Upper lobe of left lung (tissue), 6 donors: ENCODE results near the gene DLST. TPM values are rescaled to one million over a fixed set of nuclear protein-coding genes. Genes with fewer than 3 reads are reported as not detected.
A peak's percentile ranks its signal among the peaks of the same experiment; 100 is the strongest.

ENCODE experiments used
- ATAC-seq, 2 donors: fragments of 200-7000 bp; cut with Tn5 transposase; one replicate each; pipeline ENCODE4 v1.9.1; 2022; ENCODE audit warnings: mild to moderate bottlenecking in 2 of 2, moderate library complexity in 2 of 2; ENCODE audit not compliant: low FRiP score in 2 of 2
- DNase-seq, 2 donors: peaks; one replicate each; pipeline ENCODE4 v3.0.0-alpha.2; 2019 to 2020
- H3K27ac ChIP-seq, 4 donors: fragments of 200-600 bp; sonication (generic); one replicate each; pipeline ENCODE4 v1.5.1; 2016 to 2019
- H3K27me3 ChIP-seq, 4 donors: fragments of 200-600 bp; sonication (generic); one replicate each; pipeline ENCODE4 v1.5.1; 2017 to 2019
- H3K36me3 ChIP-seq, 4 donors: fragments of 200-600 bp; sonication (generic); one replicate each; pipeline ENCODE4 v1.5.1; 2016 to 2019
- H3K4me1 ChIP-seq, 4 donors: fragments of 200-600 bp; sonication (generic); one replicate each; pipeline ENCODE4 v1.5.1; 2018 to 2019
- H3K4me3 ChIP-seq, 4 donors: fragments of 200-600 bp; sonication (generic); one replicate each; pipeline ENCODE4 v1.5.1; 2017 to 2019; ENCODE audit warnings: mild to moderate bottlenecking in 2 of 4, moderate library complexity in 1 of 4
- H3K9me3 ChIP-seq, 4 donors: fragments of 200-600 bp; sonication (generic); one replicate each; pipeline ENCODE4 v1.5.1; 2018 to 2019
- EP300 ChIP-seq, 4 donors: sonication (generic); formaldehyde crosslinking; IDR thresholded peaks; one replicate each; pipeline ENCODE4 v1.5.1; 2017; ENCODE audit warnings: antibody characterized with exemption in 4 of 4, control low read depth in 2 of 4
- POLR2A ChIP-seq, 4 donors: fragments of 450-650 bp; IDR thresholded peaks; one replicate each; pipeline ENCODE4 v1.5.1; 2016 to 2017; ENCODE audit warnings: antibody characterized with exemption in 4 of 4, mild to moderate bottlenecking in 2 of 4
- POLR2AphosphoS5 ChIP-seq, 2 donors: sonication (generic); formaldehyde crosslinking; IDR thresholded peaks; one replicate each; pipeline ENCODE4 v1.5.1; 2017; ENCODE audit warnings: antibody characterized with exemption in 2 of 2
- WGBS, 2 donors: methylation state at CpG; one replicate each; pipeline ENCODE4 v1.1.5; 2017 to 2018; 5-methylcytosine and 5-hydroxymethylcytosine counted together
- total RNA-seq, 6 donors: library from RNA; depleted of rRNA in 4 of 6; stranded (reverse); fragments of >200 nt in 4 of 6; gene quantifications; one replicate each; pipeline versions ENCODE4 v1.1.0 to v1.2.1, GENCODE V29; 2016 to 2021
- TF ChIP-seq, protein P1 (sequence below), 6 experiments: fragments of 450-650 bp in 4 of 6; fragments of 200-600 bp in 2 of 6; sonication (generic) in 2 of 6; IDR thresholded peaks; one replicate each; pipeline ENCODE4 v1.5.1; 2016 to 2019; ENCODE audit warnings: antibody characterized with exemption in 6 of 6
- donor health status: DM: no; HTN: no; CAD: no; lungs with moderate emphysema.
- donor health status: DM: no; HTN: yes; CAD: no; lungs with severe emphysema.

DLST gene
- total RNA-seq, 6 donors from 2014 or later = 81.0 to 95.3 (median 83.1) TPM

DNA sequence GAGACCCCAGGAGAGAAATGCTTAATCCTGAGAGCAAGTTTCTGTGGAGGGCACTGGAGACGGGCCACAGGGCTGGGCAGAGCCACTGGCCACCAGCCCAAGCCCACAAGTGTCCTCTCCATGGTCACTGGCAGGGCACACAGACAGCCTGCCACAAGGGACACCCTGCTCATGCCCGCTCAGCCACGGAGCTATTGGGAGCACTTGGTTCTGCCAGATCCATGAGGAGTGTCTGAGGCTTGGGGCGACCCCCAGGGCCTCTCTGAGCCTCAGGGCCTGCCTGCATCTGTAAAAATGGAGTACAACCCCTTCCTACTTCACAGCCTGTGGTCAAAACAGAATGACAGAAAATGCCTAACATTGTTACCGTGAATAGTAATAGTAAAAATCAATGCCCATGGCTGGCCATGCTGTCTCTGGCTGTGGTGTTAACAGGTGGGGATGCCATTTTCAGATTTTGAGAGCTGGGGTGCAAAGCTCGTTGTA is 70.5 kb downstream of the DLST start:
- TF ChIP-seq POLR2A (IDR thresholded peaks at IDR 0.05) (no peak), EP300 (IDR thresholded peaks at IDR 0.05) (no peak), POLR2AphosphoS5 (IDR thresholded peaks at IDR 0.05) (no peak)
- TF ChIP-seq, protein P1, sequence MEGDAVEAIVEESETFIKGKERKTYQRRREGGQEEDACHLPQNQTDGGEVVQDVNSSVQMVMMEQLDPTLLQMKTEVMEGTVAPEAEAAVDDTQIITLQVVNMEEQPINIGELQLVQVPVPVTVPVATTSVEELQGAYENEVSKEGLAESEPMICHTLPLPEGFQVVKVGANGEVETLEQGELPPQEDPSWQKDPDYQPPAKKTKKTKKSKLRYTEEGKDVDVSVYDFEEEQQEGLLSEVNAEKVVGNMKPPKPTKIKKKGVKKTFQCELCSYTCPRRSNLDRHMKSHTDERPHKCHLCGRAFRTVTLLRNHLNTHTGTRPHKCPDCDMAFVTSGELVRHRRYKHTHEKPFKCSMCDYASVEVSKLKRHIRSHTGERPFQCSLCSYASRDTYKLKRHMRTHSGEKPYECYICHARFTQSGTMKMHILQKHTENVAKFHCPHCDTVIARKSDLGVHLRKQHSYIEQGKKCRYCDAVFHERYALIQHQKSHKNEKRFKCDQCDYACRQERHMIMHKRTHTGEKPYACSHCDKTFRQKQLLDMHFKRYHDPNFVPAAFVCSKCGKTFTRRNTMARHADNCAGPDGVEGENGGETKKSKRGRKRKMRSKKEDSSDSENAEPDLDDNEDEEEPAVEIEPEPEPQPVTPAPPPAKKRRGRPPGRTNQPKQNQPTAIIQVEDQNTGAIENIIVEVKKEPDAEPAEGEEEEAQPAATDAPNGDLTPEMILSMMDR (IDR thresholded peaks at IDR 0.05) = no peak
- Histone ChIP-seq H3K36me3 (no peaks in the 10 kb centered on the region), H3K27ac (no peak overlapping the region), H3K4me3 (no peak overlapping the region), H3K27me3 (peaks cover 0 to 11% (median 0%) of the 10 kb centered on the region in 4 donors), H3K4me1 (peaks cover 7 to 20% (median 15%) of the 10 kb centered on the region in 4 donors), H3K9me3 (no peaks in the 10 kb centered on the region)
- DNase-seq (no peak), ATAC-seq (no peak)
- whole genome bisulfite sequencing, 2 donors = 67 to 78% methylated on average over 4 to 6 of the region's 6 CpGs

DNA sequence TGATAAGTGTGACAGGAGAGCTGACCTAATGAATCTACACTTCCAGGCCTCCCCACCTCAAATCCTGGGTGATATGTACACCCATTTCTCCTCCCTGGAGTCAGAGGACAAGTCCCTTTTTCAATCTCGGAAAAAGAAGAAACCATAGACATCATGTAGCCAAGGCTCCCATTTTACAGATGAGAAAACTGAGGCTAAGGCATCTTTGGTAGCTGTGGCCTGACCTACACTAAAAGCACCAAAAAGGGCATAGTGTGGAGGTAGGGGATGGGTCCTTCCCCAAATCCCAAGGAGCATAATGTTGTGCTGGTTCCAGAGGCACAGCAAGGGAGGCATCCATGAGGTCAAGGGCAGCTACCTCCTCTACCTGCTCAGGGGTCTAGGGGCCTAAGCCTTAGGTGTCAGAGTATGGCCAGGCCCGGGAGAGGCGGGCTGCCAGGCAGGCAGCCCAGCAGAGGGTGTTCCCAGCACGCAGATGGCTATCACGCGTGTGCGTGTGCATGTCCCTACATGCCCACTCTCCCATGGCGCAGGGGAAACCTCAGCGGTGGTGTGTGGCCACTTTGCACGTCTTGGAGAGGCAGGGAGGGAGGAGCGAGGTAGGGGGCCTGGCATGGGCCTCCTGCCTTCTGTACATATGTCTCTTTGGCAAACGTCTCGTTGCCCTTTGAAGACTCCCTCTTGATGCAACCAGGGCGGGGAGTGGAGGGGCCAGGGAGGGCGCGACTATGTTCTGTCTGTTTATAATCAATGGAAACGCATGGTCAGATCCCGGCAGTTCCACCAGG is 71.2 kb downstream of the DLST start:
- Histone ChIP-seq H3K9me3 (no peaks in the 10 kb centered on the region), H3K4me1 (peaks cover 7 to 20% (median 15%) of the 10 kb centered on the region in 4 donors), H3K36me3 (no peaks in the 10 kb centered on the region), H3K27me3 (peaks cover 0 to 11% (median 0%) of the 10 kb centered on the region in 4 donors), H3K4me3 (peak overlapping the region in 1 of 4 donors; percentile 64), H3K27ac (no peak overlapping the region)
- TF ChIP-seq POLR2AphosphoS5 (IDR thresholded peaks at IDR 0.05) = no peak
- 71 to 77% methylated on average over 12 to 18 of the region's 18 CpGs for WGBS, 2 donors
- peak in 1 of 2 donors; percentile 42 for DNase-seq
- ATAC-seq = no peak

Other genes starting within 250 kb of the DLST start
- gene AREL1, start 168.8 kb upstream of the DLST start, total RNA-seq = 10 to 100 TPM; 13.5 to 44.0 (median 28.9) TPM
- 10 to 100 TPM; 11.5 to 40.4 (median 30.0) TPM for gene FCF1, start 168.8 kb upstream of the DLST start, total RNA-seq
- gene YLPM1, start 118.6 kb upstream of the DLST start, total RNA-seq = 10 to 100 TPM; 38.8 to 85.9 (median 45.6) TPM
- under 1 TPM in 2 of 6 donors, not detected in 4; 0.07 to 0.11 TPM for gene PROX2, start 5.8 kb upstream of the DLST start, total RNA-seq
- gene RPS6KL1, start 41.3 kb downstream of the DLST start, total RNA-seq = 10 to 100 TPM in 2 of 6 donors, 1 to 10 TPM in 4; 3.4 to 29.3 (median 7.3) TPM
- 10 to 100 TPM in 2 of 6 donors, 1 to 10 TPM in 3, under 1 TPM in 1; 0.89 to 21.3 (median 5.0) TPM for gene PGF, start 73.7 kb downstream of the DLST start, total RNA-seq
- gene EIF2B2, start 121.0 kb downstream of the DLST start, total RNA-seq = 10 to 100 TPM; 22.2 to 40.7 (median 32.5) TPM
- gene MLH3, start 169.6 kb downstream of the DLST start, total RNA-seq = 10 to 100 TPM; 15.9 to 87.0 (median 24.5) TPM
- 10 to 100 TPM in 5 of 6 donors, 1 to 10 TPM in 1; 7.9 to 46.1 (median 13.7) TPM for gene ACYP1, start 182.1 kb downstream of the DLST start, total RNA-seq
- 10 to 100 TPM in 3 of 6 donors, 1 to 10 TPM in 3; 3.2 to 21.0 (median 9.7) TPM for gene ZC2HC1C, start 187.7 kb downstream of the DLST start, total RNA-seq
- gene NEK9, start 245.1 kb downstream of the DLST start, total RNA-seq = 10 to 100 TPM; 37.5 to 96.4 (median 78.9) TPM